ENCODE data around the gene ABRAXAS1.

ABRAXAS1 gene

GRCh38 chr4:83455281-83456183, 29.4 kb downstream of the ABRAXAS1 start, which contains the start of the genes HELQ and MRPS18C (continued):
- TF ChIP-seq REST (tag by site-specific recombination; IDR thresholded peaks at IDR 0.05) (0 out of 2 replicates have a peak, but pooled peaks have one; percentile 20), ZSCAN16 (tag by site-specific recombination; IDR thresholded peaks at IDR 0.05) (no peak), ZSCAN30 (tag by site-specific recombination; IDR thresholded peaks at IDR 0.05) (peak; percentile 80), ZNF24 (tag by site-specific recombination; IDR thresholded peaks at IDR 0.05) (no peak), HOXA7 (CRISPR knock-in tag; IDR thresholded peaks at IDR 0.05; ENCODE audit: borderline replicate concordance) (no peak), ZNF692 (tag by site-specific recombination; IDR thresholded peaks at IDR 0.05) (peak; percentile 76; the same call in 1 of the 2 replicates), ZFP69B (tag by site-specific recombination; IDR thresholded peaks at IDR 0.05) (no peak), KLF7 (tag by site-specific recombination; IDR thresholded peaks at IDR 0.05; ENCODE audit: borderline replicate concordance) (no peak), ZNF26 (tag by site-specific recombination; IDR thresholded peaks at IDR 0.05) (no peak), ZNF138 (tag by site-specific recombination; IDR thresholded peaks at IDR 0.05; ENCODE audit: borderline replicate concordance) (no peak), ZNF350 (tag by site-specific recombination; IDR thresholded peaks at IDR 0.05) (no peak), ZNF2 (tag by site-specific recombination; IDR thresholded peaks at IDR 0.05) (peak; percentile 78; the same call in 1 of the 2 replicates), TSHZ1 (tag by site-specific recombination; IDR thresholded peaks at IDR 0.05; ENCODE audit: borderline replicate concordance) (no peak), ZBTB49 (tag by site-specific recombination; IDR thresholded peaks at IDR 0.05; ENCODE audit: low read depth) (no peak), OVOL3 (tag by site-specific recombination; IDR thresholded peaks at IDR 0.05) (no peak), ZNF658 (tag by site-specific recombination; IDR thresholded peaks at IDR 0.05) (no peak), SCRT2 (tag by site-specific recombination; IDR thresholded peaks at IDR 0.05) (no peak), ZNF280D (tag by site-specific recombination; IDR thresholded peaks at IDR 0.05) (no peak), ZNF292 (tag by site-specific recombination; IDR thresholded peaks at IDR 0.05; ENCODE audit: borderline replicate concordance, low read depth) (no peak), INSM2 (tag by site-specific recombination; IDR thresholded peaks at IDR 0.05) (no peak)
